Measurements from ENCODE around the gene LDHB.

DNA sequence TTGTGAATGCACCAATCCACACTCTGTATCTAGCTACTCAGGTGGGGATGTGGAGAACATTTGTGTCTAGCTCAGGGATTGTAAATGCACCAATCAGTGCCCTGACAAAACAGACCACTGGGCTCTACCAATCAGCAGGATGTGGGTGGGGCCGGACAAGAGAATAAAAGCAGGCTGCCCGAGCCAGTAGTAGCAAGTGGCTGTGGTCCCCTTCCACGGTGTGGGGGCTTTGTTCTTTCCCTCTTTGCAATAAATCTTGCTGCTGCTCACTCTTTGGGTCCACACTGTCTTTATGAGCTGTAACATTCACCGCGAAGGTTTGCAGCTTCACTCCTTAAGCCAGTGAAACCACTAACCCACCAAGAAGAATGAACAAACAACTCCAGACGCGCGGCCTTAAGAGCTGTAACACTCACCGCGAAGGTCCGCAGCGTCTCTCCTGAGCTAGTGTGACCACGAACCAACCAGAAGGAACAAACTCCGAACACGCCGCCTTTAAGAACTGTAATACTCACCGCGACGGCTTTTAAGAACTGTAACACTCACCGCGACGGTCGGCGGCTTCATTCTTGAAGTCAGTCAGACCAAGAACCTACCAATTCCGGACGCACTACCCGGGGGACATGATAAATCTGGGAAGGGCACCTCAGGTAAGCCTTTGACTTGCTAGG, 4.6 kb upstream of the LDHB start:
- TF ChIP-seq, protein P1, sequence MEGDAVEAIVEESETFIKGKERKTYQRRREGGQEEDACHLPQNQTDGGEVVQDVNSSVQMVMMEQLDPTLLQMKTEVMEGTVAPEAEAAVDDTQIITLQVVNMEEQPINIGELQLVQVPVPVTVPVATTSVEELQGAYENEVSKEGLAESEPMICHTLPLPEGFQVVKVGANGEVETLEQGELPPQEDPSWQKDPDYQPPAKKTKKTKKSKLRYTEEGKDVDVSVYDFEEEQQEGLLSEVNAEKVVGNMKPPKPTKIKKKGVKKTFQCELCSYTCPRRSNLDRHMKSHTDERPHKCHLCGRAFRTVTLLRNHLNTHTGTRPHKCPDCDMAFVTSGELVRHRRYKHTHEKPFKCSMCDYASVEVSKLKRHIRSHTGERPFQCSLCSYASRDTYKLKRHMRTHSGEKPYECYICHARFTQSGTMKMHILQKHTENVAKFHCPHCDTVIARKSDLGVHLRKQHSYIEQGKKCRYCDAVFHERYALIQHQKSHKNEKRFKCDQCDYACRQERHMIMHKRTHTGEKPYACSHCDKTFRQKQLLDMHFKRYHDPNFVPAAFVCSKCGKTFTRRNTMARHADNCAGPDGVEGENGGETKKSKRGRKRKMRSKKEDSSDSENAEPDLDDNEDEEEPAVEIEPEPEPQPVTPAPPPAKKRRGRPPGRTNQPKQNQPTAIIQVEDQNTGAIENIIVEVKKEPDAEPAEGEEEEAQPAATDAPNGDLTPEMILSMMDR (IDR thresholded peaks at IDR 0.05): no peak
- no peak for TF ChIP-seq POLR2AphosphoS5 (IDR thresholded peaks at IDR 0.05)

Data from esophagus muscularis mucosa (tissue), 3 donors.